Caco-2 (cell line): ENCODE data around the gene APOM. TPM values are rescaled to one million over a fixed set of nuclear protein-coding genes. Genes with fewer than 3 reads are reported as not detected.

Source experiments
- BruUV-seq: library from RNA; stranded (reverse); fragments of 400-500 nt; replicated peaks from 2 replicates; lab custom pipeline; 2021; lab: Mats Ljungman, UMichigan
- CTCF ChIA-PET: fragments of 300-600 bp; sonication (Branson Sonifier 250); formaldehyde crosslinking; loops from one replicate; lab custom pipeline; 2022; ENCODE audit warnings: antibody characterized with exemption; lab: Charles Lee
- POLR2A ChIA-PET: fragments of 300-600 bp; sonication (Branson Sonifier 250); formaldehyde crosslinking; loops from one replicate; lab custom pipeline; 2022; ENCODE audit warnings: antibody characterized with exemption; lab: Charles Lee
- DNase-seq, 2 experiments: peaks; one replicate each; pipeline versions ENCODE4 v3.0.0 to v3.0.0-alpha.2; 2020 to 2022
- H3K27me3 ChIP-seq: replicated peaks from 2 replicates; pipeline ENCODE4 v1.6.0; 2011; ENCODE audit warnings: low read length; ENCODE audit not compliant: control insufficient read depth, insufficient read depth
- H3K36me3 ChIP-seq: 2 replicates; pipeline ENCODE4 v1.5.1; 2011; ENCODE audit warnings: low read length; ENCODE audit not compliant: control insufficient read depth, insufficient read depth
- H3K4me1 ChIP-seq: fragments of 250-450 bp; sonication (Bioruptor Pico); 2 replicates; pipeline ENCODE4 v1.5.1; 2020; ENCODE audit warnings: mild to moderate bottlenecking
- H3K4me3 ChIP-seq: 2 replicates; pipeline ENCODE4 v1.5.1; 2011; ENCODE audit warnings: low read depth, mild to moderate bottlenecking, control low read depth, low read length
- H3K9me3 ChIP-seq: fragments of 250-450 bp; sonication (Bioruptor Pico); 2 replicates; pipeline ENCODE4 v1.5.1; 2020; ENCODE audit warnings: mild to moderate bottlenecking, moderate library complexity
- H3K27ac Mint-ChIP-seq: one replicate; pipeline ENCODE4 v1.8.0; 2022; ENCODE audit warnings: mixed read lengths; ENCODE audit not compliant: unreplicated experiment
- H3K27me3 Mint-ChIP-seq: one replicate; pipeline ENCODE4 v1.8.0; 2022; ENCODE audit warnings: mixed read lengths; ENCODE audit not compliant: insufficient read depth, unreplicated experiment
- H3K36me3 Mint-ChIP-seq: one replicate; pipeline ENCODE4 v1.8.0; 2022; ENCODE audit warnings: mild to moderate bottlenecking, mixed read lengths; ENCODE audit not compliant: insufficient read depth, unreplicated experiment
- H3K4me1 Mint-ChIP-seq: one replicate; pipeline ENCODE4 v1.8.0; 2022; ENCODE audit warnings: low read depth, mixed read lengths; ENCODE audit not compliant: unreplicated experiment
- H3K4me3 Mint-ChIP-seq: one replicate; pipeline ENCODE4 v1.8.0; 2022; ENCODE audit warnings: mild to moderate bottlenecking, moderate library complexity, mixed read lengths; ENCODE audit not compliant: unreplicated experiment
- H3K9me3 Mint-ChIP-seq: one replicate; pipeline ENCODE4 v1.8.0; 2022; ENCODE audit warnings: mixed read lengths; ENCODE audit not compliant: unreplicated experiment
- CTCF ChIP-seq, 2 experiments: fragments of 200-600 bp in 1 of 2; IDR thresholded peaks; 1 replicate in 1 of 2; 2 replicates in 1 of 2; pipeline versions ENCODE4 v1.5.1 to v1.8.0; 2011 to 2022; ENCODE audit warnings: antibody characterized with exemption in 1 of 2, control low read depth in 1 of 2, inconsistent platforms in 1 of 2, low read depth in 1 of 2, low read length in 1 of 2, mild to moderate bottlenecking in 1 of 2, moderate library complexity in 1 of 2; ENCODE audit not compliant: insufficient read depth in 1 of 2, severe bottlenecking in 1 of 2, unreplicated experiment in 1 of 2
- intact Hi-C: fragments of 100-400 bp; cut with micrococcal nuclease; formaldehyde crosslinking; loops from one replicate; pipeline ENCODE4 v1.10.0; 2022; ENCODE audit not compliant: unreplicated experiment
- total RNA-seq: library from RNA; stranded (reverse); gene quantifications from 2 replicates; pipeline ENCODE4 v1.2.3, GENCODE V29; 2022

APOM gene
- total RNA-seq, 1 experiment from 2014 or later: 15.8 TPM

GRCh38 chr6:31631681-31632278 lies 23.9 kb upstream of the APOM start:
- intact Hi-C loops: no loop called here
- no peaks in the 10 kb centered on the region for H3K9me3 Mint-ChIP-seq
- H3K27ac Mint-ChIP-seq: peak overlapping the region; percentile 30
- Histone ChIP-seq H3K27me3 (no peaks in the 10 kb centered on the region), H3K9me3 (no peaks in the 10 kb centered on the region), H3K36me3 (peaks cover 10% of the 10 kb centered on the region), H3K4me1 (no peaks in the 10 kb centered on the region), H3K4me3 (no peak overlapping the region)
- BruUV-seq: no TSS peak
- CTCF ChIA-PET: no interaction called here
- no peak overlapping the region for H3K4me3 Mint-ChIP-seq
- POLR2A ChIA-PET: no interaction called here
- no peak for TF ChIP-seq CTCF (IDR thresholded peaks at IDR 0.05; ENCODE audit: insufficient read depth in 1 of 2, low read depth in 1 of 2, low read length in 1 of 2, severe bottlenecking in 1 of 2, unreplicated experiment in 1 of 2)
- peaks cover 91% of the 10 kb centered on the region for H3K36me3 Mint-ChIP-seq
- DNase-seq: no peak
- H3K27me3 Mint-ChIP-seq: no peaks in the 10 kb centered on the region
- H3K4me1 Mint-ChIP-seq: no peaks in the 10 kb centered on the region

- ChIA-PET POLR2A (no interaction called here), CTCF (no interaction called here)
- Histone ChIP-seq H3K36me3 (peaks cover 9% of the 10 kb centered on the region), H3K4me1 (no peaks in the 10 kb centered on the region), H3K4me3 (no peak overlapping the region), H3K27me3 (no peaks in the 10 kb centered on the region), H3K9me3 (no peaks in the 10 kb centered on the region)
- H3K4me3 Mint-ChIP-seq: no peak overlapping the region
- TF ChIP-seq CTCF (IDR thresholded peaks at IDR 0.05; ENCODE audit: insufficient read depth in 1 of 2, low read depth in 1 of 2, low read length in 1 of 2, severe bottlenecking in 1 of 2, unreplicated experiment in 1 of 2): no peak
- H3K27me3 Mint-ChIP-seq: no peaks in the 10 kb centered on the region
- DNase-seq: no peak
- no TSS peak for BruUV-seq
- no peaks in the 10 kb centered on the region for H3K9me3 Mint-ChIP-seq
- H3K4me1 Mint-ChIP-seq: no peaks in the 10 kb centered on the region
- peak overlapping the region; percentile 30 for H3K27ac Mint-ChIP-seq
- H3K36me3 Mint-ChIP-seq: peaks cover 91% of the 10 kb centered on the region
- intact Hi-C loops: no loop called here
Observed at GRCh38 chr6:31632279-31632946, 23.3 kb upstream of the APOM start.

GRCh38 chr6:31633447-31633846 lies 22.2 kb upstream of the APOM start:
- H3K4me1 Mint-ChIP-seq: no peaks in the 10 kb centered on the region
- BruUV-seq: no TSS peak
- no peaks in the 10 kb centered on the region for H3K27me3 Mint-ChIP-seq
- ChIA-PET POLR2A (no interaction called here), CTCF (no interaction called here)
- intact Hi-C loops: no loop called here
- no peak for DNase-seq
- Histone ChIP-seq H3K9me3 (no peaks in the 10 kb centered on the region), H3K36me3 (peaks cover 3% of the 10 kb centered on the region), H3K4me1 (no peaks in the 10 kb centered on the region), H3K27me3 (no peaks in the 10 kb centered on the region), H3K4me3 (no peak overlapping the region)
- H3K4me3 Mint-ChIP-seq: no peak overlapping the region
- TF ChIP-seq CTCF (IDR thresholded peaks at IDR 0.05; ENCODE audit: insufficient read depth in 1 of 2, low read depth in 1 of 2, low read length in 1 of 2, severe bottlenecking in 1 of 2, unreplicated experiment in 1 of 2): no peak
- no peak overlapping the region for H3K27ac Mint-ChIP-seq
- peaks cover 96% of the 10 kb centered on the region for H3K36me3 Mint-ChIP-seq
- H3K9me3 Mint-ChIP-seq: no peaks in the 10 kb centered on the region
